H9 (cell line): Measurements from ENCODE around the gene SVIP. TPM values are rescaled to one million over a fixed set of nuclear protein-coding genes. Genes with fewer than 3 reads are reported as not detected.

Experiments
- DNase-seq: peaks from one replicate; pipeline ENCODE4 v3.0.0-alpha.2; 2017
- H2AFZ ChIP-seq: one replicate; pipeline ENCODE4 v1.6.1; 2013; ENCODE audit warnings: mild to moderate bottlenecking, low read length, control low read depth, moderate library complexity
- H2AK5ac ChIP-seq: 2 replicates; pipeline ENCODE4 v1.6.1; 2013; ENCODE audit warnings: low read length, control low read depth, mixed read lengths; ENCODE audit not compliant: insufficient read length
- H2BK120ac ChIP-seq: one replicate; pipeline ENCODE4 v1.6.1; 2013; ENCODE audit warnings: low read depth, mild to moderate bottlenecking, low read length, control low read depth, inconsistent platforms; ENCODE audit not compliant: poor library complexity, severe bottlenecking
- H2BK12ac ChIP-seq: 2 replicates; pipeline ENCODE4 v1.6.1; 2013; ENCODE audit warnings: low read length, control low read depth, mixed read lengths, low read depth; ENCODE audit not compliant: insufficient read length
- H2BK15ac ChIP-seq: 2 replicates; pipeline ENCODE4 v1.6.1; 2013; ENCODE audit warnings: low read depth, low read length, control low read depth
- H2BK20ac ChIP-seq: one replicate; pipeline ENCODE4 v1.6.1; 2013; ENCODE audit warnings: low read depth, mild to moderate bottlenecking, low read length, control low read depth, inconsistent platforms; ENCODE audit not compliant: poor library complexity, severe bottlenecking
- H2BK5ac ChIP-seq: 2 replicates; pipeline ENCODE4 v1.6.1; 2013; ENCODE audit warnings: low read length, control low read depth, mixed read lengths; ENCODE audit not compliant: insufficient read length
- H3K14ac ChIP-seq: 2 replicates; pipeline ENCODE4 v1.6.1; 2013; ENCODE audit warnings: low read length, control low read depth; ENCODE audit not compliant: insufficient read depth
- H3K18ac ChIP-seq: 2 replicates; pipeline ENCODE4 v1.6.1; 2013; ENCODE audit warnings: low read depth, mild to moderate bottlenecking, mixed read lengths, low read length, control low read depth; ENCODE audit not compliant: insufficient read length
- H3K23ac ChIP-seq: 2 replicates; pipeline ENCODE4 v1.6.1; 2013; ENCODE audit warnings: low read length, control low read depth, mixed read lengths, low read depth; ENCODE audit not compliant: insufficient read length
- H3K23me2 ChIP-seq: 2 replicates; pipeline ENCODE4 v1.6.1; 2013; ENCODE audit warnings: low read depth, mild to moderate bottlenecking, mixed read lengths, low read length, control low read depth; ENCODE audit not compliant: insufficient read length, poor library complexity, severe bottlenecking
- H3K27ac ChIP-seq: 2 replicates; pipeline ENCODE4 v1.5.1; 2013; ENCODE audit warnings: low read length, control low read depth, mixed read lengths, low read depth; ENCODE audit not compliant: insufficient read length
- H3K27me3 ChIP-seq: 2 replicates; pipeline ENCODE4 v1.6.1; 2013; ENCODE audit warnings: low read length, control low read depth, inconsistent platforms; ENCODE audit not compliant: insufficient read depth
- H3K4ac ChIP-seq: 2 replicates; pipeline ENCODE4 v1.6.1; 2013; ENCODE audit warnings: low read depth, mild to moderate bottlenecking, control low read depth, inconsistent platforms, low read length, moderate library complexity
- H3K4me1 ChIP-seq: 2 replicates; pipeline ENCODE4 v1.6.1; 2013; ENCODE audit warnings: low read length, control low read depth, inconsistent platforms; ENCODE audit not compliant: insufficient read depth
- H3K4me2 ChIP-seq: 2 replicates; pipeline ENCODE4 v1.6.1; 2013; ENCODE audit warnings: low read length, control low read depth, mixed read lengths; ENCODE audit not compliant: insufficient read length, insufficient read depth
- H3K56ac ChIP-seq: 2 replicates; pipeline ENCODE4 v1.6.1; 2013; ENCODE audit warnings: low read depth, mild to moderate bottlenecking, mixed read lengths, low read length, control low read depth; ENCODE audit not compliant: insufficient read length
- H3K79me1 ChIP-seq: 2 replicates; pipeline ENCODE4 v1.6.1; 2013; ENCODE audit warnings: low read depth, mild to moderate bottlenecking, moderate library complexity, low read length, control low read depth, inconsistent platforms; ENCODE audit not compliant: insufficient read depth, poor library complexity, severe bottlenecking
- H3K79me2 ChIP-seq: 2 replicates; pipeline ENCODE4 v1.6.1; 2013; ENCODE audit warnings: low read length, control low read depth, inconsistent platforms; ENCODE audit not compliant: insufficient read depth
- H3K9ac ChIP-seq: 2 replicates; pipeline ENCODE4 v1.6.1; 2013; ENCODE audit warnings: low read length, control low read depth, mixed read lengths; ENCODE audit not compliant: insufficient read length; ENCODE audit errors: extremely low read depth
- H3K9me3 ChIP-seq: one replicate; pipeline ENCODE4 v1.6.1; 2013; ENCODE audit warnings: low read depth, low read length, inconsistent platforms; ENCODE audit not compliant: control insufficient read depth
- H3T11ph ChIP-seq: one replicate; pipeline ENCODE4 v1.6.1; 2013; ENCODE audit warnings: mild to moderate bottlenecking, low read length, control low read depth, inconsistent platforms
- H4K20me1 ChIP-seq: one replicate; pipeline ENCODE4 v1.6.1; 2013; ENCODE audit not compliant: control insufficient read depth, insufficient read length, insufficient read depth
- H4K5ac ChIP-seq: 2 replicates; pipeline ENCODE4 v1.6.1; 2013; ENCODE audit warnings: low read depth, mild to moderate bottlenecking, mixed read lengths, low read length, control low read depth; ENCODE audit not compliant: insufficient read length
- H4K8ac ChIP-seq: replicated peaks from 2 replicates; pipeline ENCODE4 v1.6.1; 2013; ENCODE audit warnings: low read length, control low read depth, mixed read lengths, low read depth; ENCODE audit not compliant: insufficient read length
- H4K91ac ChIP-seq: 2 replicates; pipeline ENCODE4 v1.6.1; 2013; ENCODE audit warnings: low read depth, mild to moderate bottlenecking, moderate library complexity, mixed read lengths, low read length, control low read depth; ENCODE audit not compliant: insufficient read length
- H3K27ac Mint-ChIP-seq, 3 experiments: 2 replicates in 2 of 3; 3 replicates in 1 of 3; pipeline ENCODE4 v1.8.0; 2020 to 2021; ENCODE audit warnings: mixed read lengths in 3 of 3, mild to moderate bottlenecking in 1 of 3, moderate library complexity in 1 of 3
- H3K27me3 Mint-ChIP-seq: 2 replicates; pipeline ENCODE4 v1.8.0; 2021; ENCODE audit warnings: low read depth, mild to moderate bottlenecking, moderate library complexity, mixed read lengths
- H3K36me3 Mint-ChIP-seq, 3 experiments: 2 replicates in 2 of 3; 3 replicates in 1 of 3; pipeline ENCODE4 v1.8.0; 2020 to 2021; ENCODE audit warnings: low read depth in 3 of 3, mixed read lengths in 3 of 3; ENCODE audit not compliant: insufficient read depth in 1 of 3
- H3K4me1 Mint-ChIP-seq, 2 experiments: 2 replicates each; pipeline ENCODE4 v1.8.0; 2020; ENCODE audit warnings: mixed read lengths in 2 of 2
- H3K4me3 Mint-ChIP-seq, 2 experiments: 2 replicates in 1 of 2; 3 replicates in 1 of 2; pipeline ENCODE4 v1.8.0; 2020 to 2021; ENCODE audit warnings: mild to moderate bottlenecking in 2 of 2, mixed read lengths in 2 of 2, moderate library complexity in 1 of 2
- H3K9me3 Mint-ChIP-seq, 2 experiments: 2 replicates in 1 of 2; 3 replicates in 1 of 2; pipeline ENCODE4 v1.8.0; 2020; ENCODE audit warnings: mild to moderate bottlenecking in 2 of 2, mixed read lengths in 2 of 2, moderate library complexity in 1 of 2
- CTCF ChIP-seq: fragments of 200-600 bp; sonication (generic); conservative IDR thresholded peaks from 3 replicates; pipeline ENCODE4 v1.8.0; 2021; ENCODE audit warnings: antibody characterized with exemption, mild to moderate bottlenecking
- WGBS: extraction: QIAGEN DNeasy Blood & Tissue Kit; methylation state at CpG from one replicate; pipeline ENCODE4 v1.1.7; 2013; ENCODE audit warnings: missing lambda C conversion rate, low lambda C conversion rate, mixed read lengths; ENCODE audit not compliant: insufficient read length; ENCODE audit errors: extremely low coverage; 5-methylcytosine and 5-hydroxymethylcytosine counted together
- total RNA-seq: library from RNA; stranded (reverse); gene quantifications from 2 replicates; pipeline ENCODE4 v1.2.1, GENCODE V29; 2021

SVIP gene
- total RNA-seq, 1 experiment from 2014 or later: 10.4 TPM

- Histone ChIP-seq H3K14ac (no peak overlapping the region), H2BK5ac (no peak overlapping the region), H2BK120ac (no peak overlapping the region), H3K18ac (no peak overlapping the region), H3K9ac (no peak overlapping the region), H3K4ac (no peak overlapping the region), H2AK5ac (no peak overlapping the region), H3K4me2 (no peak overlapping the region), H3K23ac (no peak overlapping the region), H4K91ac (no peak overlapping the region), H3K27me3 (no peaks in the 10 kb centered on the region), H3T11ph (no peak overlapping the region), H3K4me1 (no peaks in the 10 kb centered on the region; the same call in 1 of the 2 replicates), H3K79me2 (no peaks in the 10 kb centered on the region), H3K27ac (no peak overlapping the region), H4K5ac (no peak overlapping the region), H4K20me1 (no peaks in the 10 kb centered on the region), H3K56ac (no peak overlapping the region), H2AFZ (no peak overlapping the region), H3K9me3 (no peaks in the 10 kb centered on the region), H2BK12ac (no peak overlapping the region), H4K8ac (no peak overlapping the region), H2BK20ac (no peak overlapping the region), H3K79me1 (no peaks in the 10 kb centered on the region), H3K23me2 (no peaks in the 10 kb centered on the region), H2BK15ac (no peak overlapping the region)
- peaks cover 2 to 10% of the 10 kb centered on the region in 2 experiments for H3K4me1 Mint-ChIP-seq
- 0 out of 7 replicates have a peak, but pooled peaks cover 0 to 2% (median 0%) of the 10 kb centered on the region in 3 experiments for H3K36me3 Mint-ChIP-seq
- no peak overlapping the region for H3K27ac Mint-ChIP-seq
- H3K27me3 Mint-ChIP-seq: no peaks in the 10 kb centered on the region
- TF ChIP-seq CTCF: peak; percentile 79
- no peak overlapping the region for H3K4me3 Mint-ChIP-seq
- H3K9me3 Mint-ChIP-seq: peaks cover 0 to 4% of the 10 kb centered on the region in 2 experiments; a peak in 1 of 5 replicates
- no CpG with 5 or more reads among the region's 9 CpGs for WGBS
- no peak for DNase-seq
These were observed 41.9 kb downstream of the SVIP start for GRCh38 chr11:22787551-22788162.
